Measurements from ENCODE around the gene MSI2. TPM values are rescaled to one million over a fixed set of nuclear protein-coding genes. Genes with fewer than 3 reads are reported as not detected.

Gene MSI2
- total RNA-seq, 1 donor from 2014 or later: 16.8 TPM

DNA sequence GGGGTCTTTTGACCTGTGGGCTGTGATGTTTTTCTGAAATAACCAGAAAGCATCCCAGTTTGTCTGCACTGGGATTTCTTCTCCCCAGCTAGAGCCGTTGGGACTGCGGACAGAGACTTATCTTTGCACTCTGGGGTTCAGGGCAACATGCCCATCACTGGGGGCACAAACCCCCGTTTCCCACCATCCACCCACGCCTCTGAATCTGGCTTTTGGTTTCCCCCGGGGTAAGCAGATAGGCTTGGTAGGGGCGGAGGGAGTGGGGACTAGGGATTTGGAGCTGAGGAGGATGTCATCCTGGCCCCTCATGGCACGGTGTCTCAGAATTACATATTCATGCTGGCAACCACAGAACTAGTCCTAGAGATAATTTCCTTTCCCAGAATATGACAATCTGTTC, 420.2 kb downstream of the MSI2 start:
- DNase-seq: no peak

DNA sequence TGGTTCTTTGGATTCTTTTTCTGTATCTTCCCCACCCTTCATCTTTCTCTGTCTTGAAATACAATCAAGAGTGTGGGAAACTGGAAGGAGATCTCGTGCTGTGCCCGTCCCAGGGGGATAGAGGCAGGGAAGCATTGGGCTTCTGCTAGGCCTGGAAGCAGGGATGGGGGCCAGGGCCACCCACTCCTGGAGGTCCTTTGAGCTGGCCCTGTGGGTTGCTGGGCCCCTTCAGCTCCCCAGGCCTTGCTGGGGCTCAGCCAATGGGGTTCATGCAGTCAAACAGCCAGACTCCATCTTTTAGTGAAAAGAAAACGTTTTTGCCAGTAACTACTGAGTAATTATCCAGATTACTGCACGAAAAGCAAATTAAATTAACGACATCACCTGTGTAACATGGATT, 421.0 kb downstream of the MSI2 start:
- no peak for DNase-seq

DNA sequence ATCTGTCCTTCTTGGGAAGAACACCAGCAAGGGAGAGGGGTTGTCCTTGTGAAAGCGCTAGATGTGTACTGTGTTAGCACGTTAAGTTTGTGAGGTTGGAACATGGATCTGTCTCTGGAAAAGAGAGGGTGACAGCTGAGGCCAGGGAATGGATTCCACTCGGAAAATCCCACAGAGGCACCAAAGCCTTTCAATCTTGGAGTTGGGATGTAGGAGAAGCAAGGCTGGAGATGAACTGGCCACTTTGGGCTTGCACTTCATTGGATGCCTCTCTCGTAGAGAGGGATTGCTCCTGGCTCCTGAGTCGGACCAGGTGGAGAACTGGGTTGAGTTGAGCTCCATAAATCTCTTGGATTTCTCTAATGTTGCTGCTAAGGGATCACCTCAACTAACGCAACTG, 421.5 kb downstream of the MSI2 start:
- no peak for DNase-seq

DNA sequence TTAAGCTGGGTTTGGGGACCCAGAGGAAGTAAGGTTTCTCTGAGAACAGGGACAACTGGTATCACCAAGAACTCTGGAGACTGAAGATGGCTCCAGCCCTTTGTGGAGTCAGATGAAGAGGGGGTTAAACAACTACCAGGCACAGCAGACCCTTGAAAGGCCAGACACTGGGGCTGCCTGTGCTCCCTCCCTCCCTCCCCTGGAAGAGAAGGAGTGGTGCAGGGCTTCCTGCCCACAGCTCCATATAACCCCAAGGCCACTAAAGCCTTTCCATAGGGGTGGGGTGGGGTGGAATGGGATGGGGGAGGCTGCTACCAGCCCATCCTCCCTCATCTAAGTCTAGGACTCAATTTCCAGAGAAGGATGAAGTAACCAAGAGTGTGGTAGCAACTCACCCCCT, 422.1 kb downstream of the MSI2 start:
- no peak for DNase-seq

DNA sequence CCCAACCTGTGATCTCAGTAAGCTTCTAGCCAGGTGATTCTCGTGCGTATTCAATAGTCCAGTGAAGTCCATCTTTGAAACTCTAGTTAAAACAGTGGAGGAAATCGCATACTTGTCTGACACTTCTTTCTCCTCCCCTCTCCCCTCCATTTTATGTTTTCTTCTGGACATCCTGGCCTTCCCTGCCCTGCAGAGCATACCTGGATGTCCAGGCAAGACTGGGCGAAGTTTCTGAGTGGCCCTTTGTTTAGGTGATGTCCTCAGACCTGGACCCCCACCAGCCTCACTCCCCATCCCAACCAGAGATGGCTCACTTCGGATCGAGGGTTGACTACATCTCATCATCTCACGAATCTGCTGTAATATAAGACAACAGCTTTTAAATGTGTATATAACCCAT, 423.0 kb downstream of the MSI2 start:
- DNase-seq: no peak

DNA sequence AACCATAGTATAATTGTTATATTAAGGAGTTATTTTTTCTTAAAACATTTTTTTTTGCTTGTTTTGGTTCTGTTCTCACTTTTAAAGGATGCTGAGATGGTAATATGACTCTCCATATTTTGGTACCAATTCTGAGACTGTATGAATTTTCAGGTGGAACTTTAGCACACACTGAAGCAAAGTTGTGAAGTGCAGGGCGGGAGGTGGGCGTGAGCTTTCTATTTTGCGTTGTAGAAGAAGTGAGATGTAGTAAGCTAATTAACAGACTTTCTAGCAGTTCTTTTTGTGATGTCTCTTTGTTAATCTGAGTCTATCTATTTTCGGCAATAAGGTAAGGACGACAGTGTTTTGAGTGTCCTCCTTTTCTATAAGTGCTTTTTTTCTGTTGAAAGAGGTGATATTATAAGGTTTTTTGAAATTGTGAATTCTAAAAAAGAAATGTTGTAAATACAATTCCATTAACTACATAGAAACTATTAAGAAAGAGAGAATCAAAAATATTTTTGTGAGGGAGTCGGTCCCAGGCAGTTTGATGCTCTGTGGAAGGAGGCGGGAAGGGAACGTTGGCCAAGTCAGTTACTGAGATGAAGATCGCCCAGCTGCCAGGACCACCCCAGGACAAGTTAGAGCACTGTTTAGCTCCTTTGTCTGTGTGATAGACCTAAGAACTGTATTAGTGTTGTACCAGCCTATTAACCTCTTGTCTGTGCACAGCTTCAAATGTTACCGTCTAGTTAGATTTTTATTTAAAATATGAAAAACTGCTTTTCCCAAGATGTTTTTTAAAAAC, 423.8 kb downstream of the MSI2 start:
- no peak for DNase-seq

GRCh38 chr17:57682701-57683100, 426.4 kb downstream of the MSI2 start:
- DNase-seq: no peak

DNA sequence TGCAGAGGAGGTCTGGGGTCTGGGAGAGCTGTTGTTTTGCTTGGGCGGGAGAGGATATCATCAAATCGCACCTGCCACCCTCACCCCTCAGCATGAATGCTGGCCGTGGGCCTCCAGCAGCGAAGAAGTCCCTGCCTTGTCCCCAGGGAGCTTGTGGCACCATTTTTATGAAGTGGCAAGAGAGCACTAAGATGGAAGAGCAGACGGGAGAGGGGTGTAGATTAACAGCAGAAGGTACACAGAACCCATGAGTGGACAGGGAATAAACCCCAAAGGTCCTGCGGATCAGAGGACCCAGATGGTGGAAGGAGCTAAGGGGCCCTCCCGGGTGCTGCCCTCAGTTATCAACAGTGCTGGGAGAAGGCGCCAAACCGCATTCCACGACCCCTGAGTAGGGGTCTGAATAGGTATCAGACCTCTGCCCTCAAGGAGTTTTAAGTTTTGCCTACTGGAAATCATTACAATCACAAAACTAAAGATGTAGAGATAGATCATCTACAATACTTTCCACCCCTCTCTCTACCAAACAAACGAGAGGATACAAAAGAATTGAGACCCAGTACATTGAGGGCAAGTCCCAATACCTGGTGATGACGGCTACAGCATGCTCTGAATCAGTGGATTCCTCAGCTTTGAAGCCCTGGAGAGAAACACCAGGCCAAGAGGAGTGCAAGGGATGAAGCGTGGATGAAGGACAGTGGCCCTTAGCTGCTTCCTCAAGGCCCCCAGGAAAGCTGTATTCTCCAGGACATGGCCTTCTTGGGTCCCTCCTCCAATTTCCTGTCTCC, 428.6 kb downstream of the MSI2 start:
- DNase-seq: no peak

DNA sequence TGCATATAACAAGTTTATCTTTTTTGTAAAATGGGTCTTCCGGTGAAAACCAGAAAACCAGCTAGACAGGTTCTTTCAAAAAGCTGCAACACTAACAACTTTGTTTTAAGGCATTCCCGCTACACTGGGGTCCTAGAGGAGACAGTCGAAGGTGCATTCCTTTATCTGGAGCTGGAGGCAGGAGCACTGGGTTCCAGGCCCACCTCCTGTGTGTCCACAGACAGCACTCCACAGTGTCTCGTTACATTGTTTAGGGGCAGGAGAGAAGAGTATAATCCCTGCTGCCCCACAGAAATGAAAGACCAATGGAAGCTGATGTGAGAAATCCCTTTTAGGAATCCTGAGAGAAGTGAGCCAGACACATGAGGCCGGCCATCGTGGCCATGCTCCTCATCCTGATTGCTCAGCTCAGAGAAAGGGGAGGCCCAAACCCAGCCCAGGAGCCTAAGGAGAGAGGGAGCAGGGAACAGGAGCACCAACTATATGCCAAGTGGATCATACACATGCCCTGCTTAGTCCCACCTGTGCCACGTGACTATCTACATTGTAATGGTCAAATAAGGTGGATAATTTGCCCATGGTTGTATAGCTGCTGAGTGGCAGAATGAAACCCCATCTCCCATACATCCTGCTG, 429.3 kb downstream of the MSI2 start:
- DNase-seq: no peak

GRCh38 chr17:57687642-57688041, 431.3 kb downstream of the MSI2 start:
- no peak for DNase-seq

DNA sequence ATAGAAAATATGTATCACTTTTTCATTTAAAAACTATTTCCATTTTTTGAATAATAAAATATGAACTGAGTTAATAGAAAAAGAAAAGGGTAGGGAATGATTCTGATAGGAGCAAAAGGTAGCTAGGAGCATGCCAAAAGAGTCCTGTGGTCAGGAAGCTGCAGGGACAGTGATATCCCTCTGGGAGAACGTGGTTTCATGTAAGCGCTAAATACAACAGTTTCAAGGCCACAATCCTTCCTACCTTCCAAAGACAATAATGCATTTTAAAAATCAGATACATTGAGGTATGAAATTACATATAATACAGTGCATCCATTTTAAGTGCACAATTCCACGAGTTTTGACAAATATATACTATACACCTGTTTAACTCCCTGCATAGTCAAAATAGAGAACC, 432.9 kb downstream of the MSI2 start:
- DNase-seq: no peak

GRCh38 chr17:57691939-57692338, 435.6 kb downstream of the MSI2 start:
- DNase-seq: no peak

DNA sequence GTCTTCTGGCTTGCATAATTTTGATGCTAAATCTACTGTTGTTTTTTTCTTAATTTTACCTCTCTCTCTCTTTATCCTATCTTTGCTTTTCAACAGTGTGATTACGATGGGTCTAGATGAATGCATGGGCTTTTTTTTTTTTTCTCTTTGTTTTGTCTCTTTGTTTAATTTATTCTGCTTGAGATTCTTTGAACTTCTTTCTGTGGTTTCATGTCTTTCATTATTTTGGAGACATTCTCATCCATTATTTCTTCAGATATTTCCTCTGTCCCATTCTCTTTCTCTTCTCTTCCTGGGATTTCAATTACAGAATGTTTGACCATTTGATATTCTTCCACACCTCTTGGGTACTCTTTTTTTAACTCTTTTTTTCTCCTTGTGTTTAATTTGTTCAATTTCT, 436.4 kb downstream of the MSI2 start:
- no peak for DNase-seq

GRCh38 chr17:57694051-57694450, 437.7 kb downstream of the MSI2 start:
- DNase-seq: no peak

GRCh38 chr17:57696050-57696449, 439.7 kb downstream of the MSI2 start:
- DNase-seq: peak; percentile 5

DNA sequence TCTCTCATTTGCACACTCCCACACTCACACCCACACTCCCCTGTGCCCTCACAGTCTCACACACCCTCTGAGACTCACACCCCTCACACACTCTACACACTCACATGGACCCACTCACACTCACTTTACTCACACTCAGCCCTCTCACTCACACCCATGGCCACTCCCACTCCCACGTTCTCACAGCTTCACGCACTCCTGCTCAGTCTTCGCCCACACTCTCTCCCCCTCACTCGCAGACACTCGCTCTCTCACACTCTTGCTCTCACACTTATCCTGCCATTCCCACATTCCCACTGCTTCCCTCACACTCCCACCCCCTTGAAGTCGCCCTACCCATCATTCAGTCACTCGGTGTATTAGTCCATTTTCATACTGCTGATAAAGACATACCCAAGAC, 440.9 kb downstream of the MSI2 start:
- DNase-seq: no peak

GRCh38 chr17:57697891-57698711, 441.8 kb downstream of the MSI2 start:
- no peak for DNase-seq

- DNase-seq: no peak
Observed at GRCh38 chr17:57699751-57700219, 443.5 kb downstream of the MSI2 start.

GRCh38 chr17:57701124-57701523, 444.8 kb downstream of the MSI2 start:
- no peak for DNase-seq

DNA sequence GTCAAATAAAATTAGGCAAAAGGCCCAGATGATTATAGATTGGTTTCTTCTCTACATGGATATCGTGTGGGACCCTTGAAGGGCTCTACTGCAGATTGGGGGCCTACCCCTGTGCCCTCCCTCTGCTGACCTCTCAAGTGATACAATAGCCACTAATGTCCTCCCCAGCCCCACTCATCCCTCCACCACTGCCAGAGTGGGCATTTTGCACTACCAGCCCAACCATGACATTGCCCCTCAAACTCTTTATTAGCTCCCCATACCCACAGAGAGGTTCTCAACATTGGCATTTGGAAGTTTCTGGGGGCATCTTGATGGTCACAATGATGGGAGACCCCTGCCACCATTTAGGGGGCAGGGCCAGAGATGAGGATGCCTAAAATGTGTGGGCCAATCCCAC, 446.9 kb downstream of the MSI2 start:
- DNase-seq: no peak

DNA sequence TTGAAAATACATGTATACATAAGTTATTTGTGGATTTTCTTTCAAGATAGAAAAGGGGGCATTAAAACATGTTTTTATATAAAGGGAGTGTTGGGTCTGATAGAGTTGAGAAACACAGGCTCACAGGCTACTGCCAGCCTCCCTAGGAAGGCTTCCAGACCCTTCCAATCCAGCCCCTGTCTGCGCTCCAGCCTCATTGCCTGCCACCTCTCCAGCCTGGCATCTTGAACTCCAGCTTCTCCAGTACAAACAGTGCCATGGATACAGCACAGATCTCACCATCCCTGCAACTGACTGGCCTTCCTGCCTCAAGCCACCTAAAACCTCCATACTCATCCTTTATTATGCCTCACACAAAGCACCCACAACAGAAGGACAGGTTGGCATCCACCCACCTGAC, 448.1 kb downstream of the MSI2 start:
- DNase-seq: no peak

DNA sequence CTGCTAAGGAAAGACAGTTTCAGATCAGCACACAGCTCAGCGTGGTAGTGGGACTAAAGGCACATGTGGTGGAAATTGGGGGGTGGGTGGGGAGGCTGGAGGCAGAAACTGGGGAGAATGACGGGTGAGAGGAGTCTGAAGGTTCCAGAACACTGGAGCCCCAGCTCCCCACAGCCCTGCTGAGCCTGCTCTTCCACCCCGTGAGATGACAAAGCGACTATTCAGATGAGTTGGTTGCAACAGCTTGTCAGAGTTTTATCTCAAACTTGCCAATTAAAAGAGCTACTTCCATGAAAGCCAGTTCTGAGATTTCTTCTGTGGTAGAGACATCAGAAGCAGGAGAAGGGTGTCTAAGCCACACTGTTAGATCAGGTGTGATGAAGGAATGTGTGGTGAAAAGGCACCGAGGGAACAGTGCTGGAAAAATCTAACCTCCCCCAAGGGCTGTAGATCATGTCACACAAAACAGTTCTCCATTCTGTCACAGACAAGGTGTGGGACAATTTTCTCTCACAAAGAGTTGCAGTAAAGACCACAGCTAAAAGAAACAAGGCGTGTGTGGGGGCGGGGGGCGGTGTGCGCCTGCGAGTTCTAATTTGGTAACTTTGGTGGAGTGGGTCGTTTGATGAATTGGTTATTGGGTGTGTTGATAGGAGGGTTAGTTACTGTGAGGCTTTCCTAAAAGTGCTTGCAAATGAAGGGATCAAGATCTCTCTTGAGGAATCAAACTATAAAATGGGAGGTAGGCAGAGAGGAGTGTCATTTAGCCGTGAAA, 449.8 kb downstream of the MSI2 start:
- no peak for DNase-seq

All from dermis blood vessel endothelial cell (primary cell).